ENCODE measurements around the gene P2RY8. TPM values are rescaled to one million over a fixed set of nuclear protein-coding genes. Genes with fewer than 3 reads are reported as not detected.

The P2RY8 gene
- total RNA-seq, 1 donor from 2014 or later: 3.1 TPM

- ATAC-seq (no peak), DNase-seq (no peak)
- no peak for TF ChIP-seq CTCF (IDR thresholded peaks at IDR 0.05)
- Histone ChIP-seq H3K36me3 (no peaks in the 10 kb centered on the region), H3K27ac (no peak overlapping the region), H3K9me3 (no peaks in the 10 kb centered on the region), H3K4me3 (no peak overlapping the region), H3K4me1 (no peaks in the 10 kb centered on the region), H3K27me3 (no peaks in the 10 kb centered on the region)
- intact Hi-C loops (cut with DNase I): no loop called here
Measured at GRCh38 chrX:1488141-1488540, 48.8 kb downstream of the P2RY8 start.

- ATAC-seq: no peak
- Histone ChIP-seq H3K4me1 (peaks cover under 1% of the 10 kb centered on the region), H3K36me3 (no peaks in the 10 kb centered on the region), H3K9me3 (no peaks in the 10 kb centered on the region), H3K4me3 (no peak overlapping the region), H3K27me3 (no peaks in the 10 kb centered on the region), H3K27ac (peak overlapping the region; percentile 17)
- TF ChIP-seq CTCF (IDR thresholded peaks at IDR 0.05): no peak
- intact Hi-C loops (cut with DNase I): no loop called here
- DNase-seq: no peak
Measured at GRCh38 chrX:1487401-1487800, 49.6 kb downstream of the P2RY8 start.

GRCh38 chrX:1486749-1487361 lies 50.1 kb downstream of the P2RY8 start:
- no peaks in the 10 kb centered on the region for H3K27me3 ChIP-seq
- DNase-seq (no peak), ATAC-seq (peak; percentile 73)
- no peaks in the 10 kb centered on the region for H3K9me3 ChIP-seq
- intact Hi-C loops (cut with DNase I): no loop called here
- no peaks in the 10 kb centered on the region for H3K36me3 ChIP-seq
- TF ChIP-seq CTCF (IDR thresholded peaks at IDR 0.05): no peak
- H3K27ac ChIP-seq: peak overlapping the region; percentile 71
- peaks cover 3% of the 10 kb centered on the region for H3K4me1 ChIP-seq
- no peak overlapping the region for H3K4me3 ChIP-seq

- Histone ChIP-seq H3K27ac (peak overlapping the region; percentile 71), H3K4me3 (no peak overlapping the region), H3K9me3 (no peaks in the 10 kb centered on the region), H3K36me3 (no peaks in the 10 kb centered on the region), H3K27me3 (no peaks in the 10 kb centered on the region), H3K4me1 (peaks cover 8% of the 10 kb centered on the region)
- intact Hi-C loops (cut with DNase I): no loop called here
- no peak for TF ChIP-seq CTCF (IDR thresholded peaks at IDR 0.05)
- ATAC-seq (no peak), DNase-seq (peak; percentile 13)
Measured at GRCh38 chrX:1486177-1486576, 50.8 kb downstream of the P2RY8 start.

GRCh38 chrX:1485033-1485432 lies 52.0 kb downstream of the P2RY8 start:
- H3K36me3 ChIP-seq: no peaks in the 10 kb centered on the region
- ATAC-seq (no peak), DNase-seq (peak; percentile 29)
- no peaks in the 10 kb centered on the region for H3K27me3 ChIP-seq
- peaks cover 12% of the 10 kb centered on the region for H3K4me1 ChIP-seq
- H3K9me3 ChIP-seq: no peaks in the 10 kb centered on the region
- H3K27ac ChIP-seq: no peak overlapping the region
- no peak overlapping the region for H3K4me3 ChIP-seq
- TF ChIP-seq CTCF (IDR thresholded peaks at IDR 0.05): no peak
- intact Hi-C loops (cut with DNase I): no loop called here

GRCh38 chrX:1484638-1485019 lies 52.4 kb downstream of the P2RY8 start:
- intact Hi-C loops (cut with DNase I): no loop called here
- DNase-seq (no peak), ATAC-seq (no peak)
- Histone ChIP-seq H3K27ac (no peak overlapping the region), H3K9me3 (no peaks in the 10 kb centered on the region), H3K4me1 (peaks cover 12% of the 10 kb centered on the region), H3K36me3 (no peaks in the 10 kb centered on the region), H3K27me3 (no peaks in the 10 kb centered on the region), H3K4me3 (no peak overlapping the region)
- no peak for TF ChIP-seq CTCF (IDR thresholded peaks at IDR 0.05)

Measured in upper lobe of right lung (tissue), 1 donor.